Skeletal muscle cell (primary cell): Measurements from ENCODE around the gene DENND5B.
A peak's percentile ranks its signal among the peaks of the same experiment; 100 is the strongest.
"Not testable (repeated sequence)": the region's sequence is repeated elsewhere in the genome, so short reads cannot be mapped to it uniquely, and the experiment has no call there.

ENCODE experiments used
- DNase-seq: peaks from one replicate; pipeline ENCODE4 v3.0.0-alpha.2; 2010; ENCODE audit warnings: low read depth
- H3K4me3 ChIP-seq: 2 replicates; pipeline ENCODE4 v1.5.1; 2011; ENCODE audit warnings: low read depth, mild to moderate bottlenecking, control low read depth, low read length, moderate library complexity

DENND5B gene

DNA sequence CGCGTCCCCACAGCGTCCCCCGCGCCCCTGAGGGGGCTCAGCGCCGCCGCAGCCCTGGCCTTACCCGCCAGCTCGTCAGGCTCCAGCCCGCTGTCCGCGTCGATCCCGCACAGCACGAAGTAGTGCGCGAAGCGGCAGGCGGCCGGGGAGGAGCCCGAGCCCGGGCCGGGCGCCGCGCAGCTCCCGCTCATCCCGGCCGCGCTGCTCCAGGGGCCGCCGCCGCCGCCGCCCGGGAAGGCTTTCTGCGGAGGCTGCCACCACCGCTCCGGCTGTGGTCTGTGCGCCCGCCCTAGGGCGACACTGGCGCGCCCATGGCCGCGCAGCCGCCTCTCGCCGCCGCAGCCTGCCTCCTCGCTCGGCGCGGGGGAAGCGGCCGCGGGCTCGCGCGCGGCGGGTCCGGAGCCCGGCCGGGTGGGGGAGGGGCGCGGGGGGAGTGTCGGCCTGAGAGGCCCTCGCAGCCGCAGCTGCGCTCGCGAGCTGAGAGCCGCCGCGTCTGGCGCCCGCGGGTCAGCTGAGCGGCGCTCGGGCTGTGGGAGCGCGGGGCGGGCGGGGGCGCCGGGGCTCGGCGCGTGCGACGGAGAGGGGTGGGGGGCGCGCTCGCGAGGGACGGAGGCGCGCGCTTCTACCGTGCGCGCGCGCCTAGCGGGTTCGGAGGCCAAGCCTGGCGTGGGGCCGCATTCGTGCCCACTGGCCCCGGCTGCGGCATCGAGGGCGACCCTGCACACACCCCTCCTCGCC is at the start of gene DENND5B:
DENND5B (minus strand) TSS at position 495 of the 738 bp plus-strand sequence; CDS start at position 191, 304 bp downstream.
- peak within 1 kb of the TSS; percentile 71 for H3K4me3 ChIP-seq
- no peak for DNase-seq

DNA sequence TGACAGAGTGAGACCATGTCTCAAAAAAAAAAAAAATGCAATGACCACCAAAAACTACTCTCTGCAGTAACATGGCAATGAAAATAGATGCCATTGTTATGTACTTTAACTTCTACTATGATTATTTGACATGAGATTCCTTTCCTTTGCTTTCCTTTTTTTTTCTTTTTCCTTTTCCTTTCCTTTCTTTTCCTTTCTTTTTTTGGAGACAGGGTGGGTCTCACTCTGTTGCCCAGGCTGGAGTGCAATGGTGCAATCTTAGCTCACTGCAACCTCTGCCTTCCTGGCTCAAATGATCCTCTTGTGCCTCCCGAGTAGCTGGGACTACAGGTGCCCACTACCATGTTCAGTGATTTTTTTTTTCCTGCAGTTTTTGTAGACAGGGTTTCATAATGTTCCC is 43.7 kb upstream of the DENND5B start:
- no peak for DNase-seq
- H3K4me3 ChIP-seq: no peak overlapping the region

DNA sequence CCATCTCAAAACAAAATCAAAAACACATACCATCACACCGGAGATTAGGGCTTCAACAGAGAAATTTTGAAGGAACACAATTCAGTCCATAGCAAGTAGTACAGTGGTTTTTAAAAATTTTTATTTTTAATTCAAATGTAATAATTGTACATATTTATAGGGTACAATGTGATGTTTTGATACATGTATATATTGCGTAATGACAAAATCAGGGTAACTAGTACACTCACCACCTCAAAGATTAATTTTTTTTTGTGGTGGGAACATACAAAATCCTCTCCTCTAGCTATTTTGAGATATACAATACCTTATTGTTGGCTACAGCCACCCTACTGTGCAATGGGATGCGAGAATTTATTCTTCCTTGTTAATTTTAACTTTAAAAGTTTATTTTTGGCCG is 42.5 kb upstream of the DENND5B start:
- no peak overlapping the region for H3K4me3 ChIP-seq
- DNase-seq: no peak

DNA sequence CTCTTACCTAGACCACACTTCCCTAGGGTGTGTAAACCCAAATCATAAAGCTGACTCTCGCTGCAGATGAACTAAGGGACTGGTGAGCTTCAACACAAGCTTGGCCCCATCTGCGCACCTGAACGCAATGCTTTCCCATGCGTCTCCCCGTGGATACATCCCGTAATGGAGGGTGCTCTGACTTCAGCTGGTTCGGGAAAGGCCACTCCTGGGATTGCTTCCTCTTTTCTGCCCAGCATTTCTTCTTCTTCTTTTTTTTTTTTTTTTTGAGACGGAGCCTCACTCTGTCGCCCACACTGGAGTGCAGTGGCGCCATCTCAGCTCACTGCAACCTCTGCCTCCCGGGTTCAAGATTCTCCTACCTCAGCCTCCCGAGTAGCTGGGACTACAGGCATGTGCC is 40.9 kb upstream of the DENND5B start:
- no peak for DNase-seq
- H3K4me3 ChIP-seq: no peak overlapping the region

DNA sequence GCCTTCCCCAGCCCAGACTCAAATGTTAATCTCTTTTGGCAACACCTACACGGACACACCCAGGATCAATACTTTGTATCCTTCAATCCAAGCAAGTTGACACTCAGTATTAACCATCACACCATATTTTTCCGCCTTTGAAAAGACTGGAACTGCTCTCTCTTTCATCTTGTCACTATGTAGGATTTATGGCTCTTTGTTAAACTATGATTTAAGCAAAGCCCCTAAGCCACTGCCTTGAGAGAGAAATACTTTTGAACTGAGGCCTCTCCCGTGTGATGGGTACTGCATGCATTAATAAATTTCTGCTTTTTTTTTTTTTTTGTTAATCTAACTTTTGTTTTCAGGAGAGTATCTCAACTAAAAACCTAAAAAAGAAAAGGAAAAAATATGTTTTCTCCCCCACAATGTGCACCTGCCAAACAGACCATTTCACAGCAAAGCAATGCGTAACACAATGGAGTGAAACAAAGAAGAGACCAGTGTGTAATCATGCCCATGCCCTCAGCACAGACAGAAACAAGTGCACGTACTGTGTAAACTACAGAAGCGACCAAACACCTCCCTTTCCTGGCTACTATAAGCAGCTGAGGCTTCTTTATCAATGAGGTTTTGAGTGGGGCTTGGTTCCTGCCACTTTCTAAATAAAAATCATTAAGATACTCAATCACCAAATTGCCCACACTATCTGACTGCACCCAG is 40.2 kb upstream of the DENND5B start:
- DNase-seq: no peak
- no peak overlapping the region for H3K4me3 ChIP-seq

DNA sequence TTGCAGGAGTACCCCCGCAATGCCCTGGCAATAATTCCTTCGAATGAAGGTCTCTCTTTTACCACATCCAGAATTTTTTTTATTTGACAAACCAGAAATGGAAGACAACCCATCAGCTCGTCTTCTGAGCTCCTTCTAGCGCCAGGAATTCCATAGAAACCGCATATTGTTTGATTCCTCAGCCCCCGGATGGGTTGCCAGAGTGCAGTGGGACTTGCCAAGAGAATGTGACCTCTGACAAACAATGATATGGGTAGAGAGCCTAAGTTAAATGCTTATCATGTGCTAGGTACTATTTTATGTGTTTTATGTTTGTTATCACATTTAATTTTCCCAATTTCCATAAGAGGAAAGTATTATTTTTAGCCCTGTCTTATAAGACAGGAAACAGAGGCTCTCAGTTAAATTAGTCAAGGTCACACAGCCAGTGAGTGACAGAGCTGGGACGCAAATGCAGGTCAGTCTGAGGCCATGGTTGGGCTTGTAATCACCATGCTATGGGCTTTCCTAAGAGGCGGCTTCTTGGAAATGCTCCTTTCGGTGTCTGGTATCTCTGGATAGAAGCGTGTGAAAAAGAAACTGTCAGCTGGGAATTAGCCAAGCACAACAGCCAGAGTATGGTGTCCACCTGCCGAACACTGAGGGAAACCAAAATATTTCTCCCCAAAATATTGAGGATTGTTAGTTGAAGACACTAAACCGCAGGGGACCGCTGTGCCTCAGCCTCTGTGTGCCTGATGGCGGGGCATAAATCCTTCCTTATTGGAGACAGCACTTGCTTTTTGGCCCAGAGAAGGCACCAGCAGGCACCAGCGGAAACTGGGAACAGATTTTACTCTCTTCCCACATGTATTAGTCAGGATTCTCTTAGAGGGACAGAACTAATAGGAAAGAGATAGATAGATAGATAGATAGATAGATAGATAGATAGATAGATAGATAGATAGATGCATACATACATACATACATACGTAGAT is 39.1 kb upstream of the DENND5B start:
- no peak overlapping the region for H3K4me3 ChIP-seq
- peak; percentile 32 for DNase-seq

DNA sequence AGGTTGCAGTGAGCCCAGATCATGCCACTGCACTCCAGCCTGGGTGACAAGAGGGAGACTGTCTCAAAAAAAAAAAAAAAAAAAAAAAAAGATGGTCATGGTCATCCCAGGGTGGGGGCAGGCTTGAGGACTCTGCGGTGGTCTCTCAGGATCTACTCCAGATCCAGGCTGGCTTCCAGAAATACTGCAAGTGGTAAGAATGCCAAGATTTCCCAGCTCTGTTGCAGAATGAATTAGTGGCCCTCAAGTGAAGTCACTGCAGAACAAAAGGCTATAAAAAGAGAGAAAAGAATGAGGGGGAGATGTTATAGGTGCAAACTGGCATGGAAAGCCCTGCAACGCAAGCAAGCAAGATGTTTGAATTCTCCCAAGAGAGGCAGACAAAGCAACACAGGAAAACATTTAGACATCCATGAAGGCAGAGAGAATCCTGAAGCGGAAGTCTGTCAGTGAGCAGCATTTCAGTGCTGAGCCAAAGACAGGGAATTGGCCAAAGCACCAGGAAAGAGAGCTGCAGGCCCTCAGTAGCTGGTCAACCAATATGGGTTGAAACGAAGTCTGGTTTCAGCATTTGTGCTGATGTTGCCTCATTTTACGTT is 36.6 kb upstream of the DENND5B start:
- no peak for DNase-seq

DNA sequence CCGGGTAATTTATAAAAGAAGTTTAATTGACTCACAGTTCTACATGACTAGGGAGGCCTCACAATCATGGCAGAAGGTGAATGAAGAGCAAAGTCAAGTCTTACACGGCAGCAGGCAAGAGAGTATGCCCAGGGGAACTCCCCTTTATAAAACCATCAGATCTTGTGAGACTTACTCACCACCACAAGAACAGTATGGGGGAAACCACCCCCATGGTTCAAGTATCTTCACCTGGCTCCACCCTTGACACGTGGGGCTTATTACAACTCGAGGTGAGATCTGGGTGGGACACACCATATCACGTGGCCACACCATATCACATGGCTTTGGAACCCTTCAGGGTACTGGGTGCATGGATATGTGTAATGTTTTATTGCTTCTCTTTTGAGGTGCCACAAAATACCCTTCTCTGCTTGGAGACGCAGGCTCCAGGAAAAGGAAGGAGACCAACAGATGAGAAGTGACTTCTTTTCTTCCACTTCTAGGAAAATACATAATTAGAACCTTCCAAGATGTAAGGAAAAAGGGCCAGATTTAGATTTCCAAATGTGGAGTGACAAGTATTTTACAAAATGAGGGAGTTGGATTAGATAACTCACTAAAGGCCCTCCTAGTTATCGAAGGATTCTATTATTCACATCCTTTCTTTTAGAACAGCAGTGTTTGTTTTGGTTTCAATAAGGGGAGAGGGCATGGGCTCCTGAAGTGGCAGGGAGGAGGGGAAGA is 35.5 kb upstream of the DENND5B start:
- no peak for DNase-seq
- H3K4me3 ChIP-seq: no peak overlapping the region

More for the DNA sequence above, 36.6 kb upstream of the DENND5B start:
- H3K4me3 ChIP-seq: no peak overlapping the region

DNA sequence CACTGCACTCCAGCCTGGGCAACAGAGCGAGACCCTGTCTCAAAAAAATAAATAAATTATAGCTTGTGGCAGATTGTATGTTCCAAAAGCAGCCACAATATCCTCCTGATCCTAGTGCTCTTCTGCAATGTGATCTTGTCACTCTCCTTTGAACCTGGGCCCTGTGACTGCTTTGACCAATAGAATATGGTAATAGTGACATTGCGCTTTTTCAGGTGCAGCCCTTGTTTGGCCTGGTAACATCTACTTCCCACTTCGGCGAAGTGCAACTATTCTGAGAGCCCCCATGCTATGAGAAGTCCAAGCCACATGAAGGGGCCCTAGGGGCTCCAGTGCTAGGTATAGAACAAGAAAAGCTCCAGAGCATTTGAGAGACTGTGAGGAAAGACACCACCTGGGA is 31.1 kb upstream of the DENND5B start:
- no peak overlapping the region for H3K4me3 ChIP-seq
- no peak for DNase-seq

DNA sequence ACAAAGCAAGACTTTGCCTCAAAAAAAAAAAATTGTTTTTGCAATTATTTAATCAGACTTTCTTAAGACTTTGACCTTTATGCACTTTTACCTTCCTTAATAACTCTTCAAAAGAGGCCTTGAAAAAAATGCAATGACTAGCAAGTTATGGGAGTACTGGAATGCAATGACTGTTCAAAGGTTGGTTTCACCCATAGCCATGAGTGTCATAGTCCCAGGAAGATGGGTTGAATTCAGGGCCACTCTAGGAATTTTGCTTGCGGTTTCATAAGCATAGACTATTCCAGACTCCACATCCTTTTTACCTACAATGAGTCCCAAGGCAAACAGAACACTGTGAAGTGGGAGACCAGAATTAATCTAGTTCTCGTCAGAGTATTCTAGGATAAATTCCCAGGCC is 29.4 kb upstream of the DENND5B start:
- no peak overlapping the region for H3K4me3 ChIP-seq
- no peak for DNase-seq

DNA sequence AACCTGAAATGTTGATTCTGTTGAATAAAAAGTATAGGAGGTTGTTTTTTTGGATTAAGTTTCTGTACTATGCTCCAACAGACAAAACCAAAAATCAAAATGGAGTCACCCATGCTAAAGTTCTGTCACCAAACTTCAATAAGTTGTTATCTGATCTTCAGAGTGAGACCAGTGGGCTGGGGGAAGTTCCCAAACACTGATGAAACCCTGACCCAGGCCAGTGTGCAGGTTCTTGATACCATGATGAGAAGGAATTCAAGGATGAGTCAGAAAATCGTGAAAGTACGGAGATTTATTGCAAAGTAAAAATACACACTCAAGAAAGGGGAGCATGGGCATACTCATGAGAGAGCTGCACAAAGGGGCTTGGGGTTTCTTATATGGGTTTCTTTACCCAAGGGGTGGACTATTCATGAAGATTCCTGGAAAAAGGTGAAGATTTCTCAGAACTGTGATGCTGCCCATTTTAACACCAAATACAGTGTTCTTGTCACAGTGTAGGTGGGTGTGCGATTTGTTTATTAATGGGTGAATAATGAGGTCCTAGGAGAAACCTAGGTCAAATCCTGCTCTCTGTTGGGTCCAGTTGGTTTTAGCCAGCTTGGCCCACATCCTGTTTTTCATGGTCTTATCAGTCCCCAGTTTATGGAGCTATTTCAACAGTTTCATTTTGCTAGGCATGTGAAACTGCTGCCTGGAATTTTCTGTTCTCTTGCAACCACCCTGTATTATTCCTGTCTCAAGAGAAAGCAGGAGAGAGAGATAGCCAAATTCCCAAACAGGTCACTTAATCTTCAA is 27.5 kb upstream of the DENND5B start:
- DNase-seq: no peak
- H3K4me3 ChIP-seq: no peak overlapping the region

DNA sequence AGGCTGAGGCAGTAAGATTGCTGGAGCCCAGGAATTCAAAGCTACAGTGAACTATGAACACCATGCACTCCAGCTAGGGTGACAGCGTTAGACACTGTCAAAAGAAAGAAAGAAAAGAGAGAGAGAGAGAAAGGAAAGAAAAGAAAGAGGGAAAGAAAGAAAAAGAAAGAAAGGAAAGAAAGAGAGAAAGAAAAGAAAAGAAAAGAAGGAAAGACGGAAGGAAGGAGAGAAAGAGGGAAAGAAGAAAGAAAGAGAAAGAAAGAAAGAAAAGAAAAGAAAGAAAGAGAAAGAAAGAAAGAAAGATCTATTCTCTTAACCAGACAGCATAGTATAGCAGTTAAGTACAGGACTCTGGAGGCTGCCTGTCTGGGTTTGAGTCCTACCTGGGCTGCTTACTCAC is 21.9 kb upstream of the DENND5B start:
- DNase-seq: no peak
- no peak overlapping the region for H3K4me3 ChIP-seq

DNA sequence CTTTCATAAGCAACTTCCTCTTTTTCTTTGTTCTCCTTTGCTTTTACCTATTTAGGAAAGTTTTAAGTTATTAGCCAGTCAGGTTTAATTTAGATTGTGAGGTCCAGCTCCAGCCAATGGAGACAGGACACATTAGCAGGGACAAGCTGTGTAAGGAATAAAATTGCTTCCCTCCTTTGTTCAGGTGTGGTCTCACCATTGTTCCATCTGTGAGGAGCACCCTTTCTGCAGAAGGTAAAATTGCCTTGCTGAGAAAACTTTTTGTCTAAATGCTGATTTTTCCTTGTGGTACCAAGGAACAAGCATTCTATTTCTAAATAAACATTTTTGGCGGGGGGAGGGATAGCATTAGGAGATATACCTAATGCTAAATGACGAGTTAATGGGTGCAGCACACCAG is 17.4 kb upstream of the DENND5B start:
- DNase-seq, H3K4me3 ChIP-seq: not testable (repeated sequence)

DNA sequence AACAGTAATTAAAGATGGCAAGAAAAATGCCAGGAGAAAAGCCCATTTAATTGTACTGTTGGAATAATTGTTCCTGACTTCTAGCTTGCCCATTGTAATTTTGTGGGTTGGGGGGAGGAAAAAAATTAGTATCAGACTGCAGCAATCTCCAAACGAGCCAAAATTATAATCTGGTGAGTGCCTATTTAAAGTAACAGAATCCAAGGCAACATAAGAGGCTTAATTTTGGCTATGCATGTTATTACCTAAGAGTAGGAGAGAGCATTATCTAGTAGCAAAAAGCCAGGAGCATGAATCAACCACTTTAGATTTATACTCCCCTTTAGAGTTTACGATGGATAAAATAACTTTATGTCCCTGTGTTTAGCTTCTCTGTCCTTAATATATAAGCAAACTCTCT is 14.6 kb upstream of the DENND5B start:
- no peak for DNase-seq
- H3K4me3 ChIP-seq: no peak overlapping the region

DNA sequence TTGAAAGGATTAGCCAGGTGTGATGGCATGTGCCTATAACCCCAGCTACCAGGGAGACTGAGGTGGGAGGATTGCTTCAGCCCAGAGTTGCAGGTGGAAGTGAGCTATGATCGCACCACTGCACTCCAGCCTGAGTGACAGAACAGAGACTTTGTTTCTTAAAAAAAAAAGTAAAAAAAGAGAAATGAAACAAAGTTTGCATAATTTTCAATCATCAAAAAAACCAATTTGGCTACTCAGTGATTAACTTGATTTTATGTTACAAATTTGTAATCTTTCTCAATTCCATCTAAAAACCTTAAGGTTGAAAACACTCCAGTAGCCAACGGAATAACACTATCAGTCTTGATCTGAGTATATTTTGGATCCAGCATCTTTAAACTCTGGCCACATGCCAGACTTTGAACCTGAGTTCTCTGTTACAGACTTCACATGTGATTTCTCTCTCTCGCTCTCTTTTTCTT is 12.6 kb upstream of the DENND5B start:
- no peak overlapping the region for H3K4me3 ChIP-seq
- DNase-seq: no peak

DNA sequence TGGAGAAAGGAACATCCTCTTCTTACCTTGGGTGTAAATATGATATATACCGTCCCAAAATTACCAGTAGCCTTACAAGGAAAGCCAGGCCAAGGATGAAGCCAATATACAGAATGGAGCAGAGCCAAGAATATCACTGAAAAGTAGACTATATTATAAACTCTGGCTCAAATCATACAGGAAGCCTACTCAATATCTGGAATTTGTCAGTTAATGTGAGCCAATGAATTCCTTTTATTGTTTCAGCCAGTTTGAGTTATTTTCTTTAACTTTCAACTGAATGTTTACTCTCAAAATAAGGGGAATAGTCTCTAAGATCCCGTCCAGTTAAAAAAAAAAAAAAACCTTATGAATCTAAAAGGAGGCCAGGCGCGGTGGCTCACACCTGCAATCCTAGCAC is 9.8 kb upstream of the DENND5B start:
- no peak for DNase-seq
- H3K4me3 ChIP-seq: no peak overlapping the region

DNA sequence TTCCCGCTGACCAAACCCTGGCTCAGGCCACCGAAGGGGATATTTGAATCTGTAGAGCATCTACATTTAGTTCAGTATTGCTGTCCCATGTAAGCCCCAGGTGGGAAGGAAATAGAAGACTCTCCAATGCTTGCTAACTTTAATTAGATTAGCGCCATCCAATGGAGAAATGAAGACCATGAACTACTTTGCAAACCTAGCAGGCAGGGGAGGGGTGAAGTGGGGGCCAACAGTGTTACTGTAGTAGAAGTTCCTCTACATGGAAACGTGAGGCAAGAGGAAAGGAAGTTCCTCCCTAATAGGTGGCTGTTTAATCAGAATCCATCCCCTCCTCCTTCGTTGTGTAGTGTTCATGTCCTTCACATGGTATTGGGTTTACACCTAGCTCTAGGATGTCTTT is 9.3 kb upstream of the DENND5B start:
- DNase-seq: no peak
- no peak overlapping the region for H3K4me3 ChIP-seq

DNA sequence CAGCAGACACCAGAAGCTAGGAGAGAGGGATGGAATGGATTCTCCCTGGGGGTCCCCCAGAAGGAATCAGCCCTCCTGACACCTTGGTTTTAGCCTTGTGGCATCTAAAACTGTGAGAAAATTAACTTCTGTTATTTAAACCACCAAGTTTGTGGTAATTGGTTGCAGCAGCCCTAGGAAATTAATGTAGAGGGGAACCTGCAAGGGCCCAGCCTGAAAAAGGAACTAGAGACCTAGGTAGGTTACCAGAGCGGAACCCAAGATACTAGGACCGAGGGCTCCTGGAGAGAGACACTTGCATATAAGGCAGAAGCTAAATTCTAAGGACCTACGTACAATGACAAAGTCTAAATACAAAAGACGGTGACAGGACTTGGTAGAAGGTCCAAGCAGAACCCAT is 8.1 kb upstream of the DENND5B start:
- H3K4me3 ChIP-seq: no peak overlapping the region
- no peak for DNase-seq
